IPS-20b (cell line): ENCODE data around the gene ABL1.

Source experiments
- H3K27ac ChIP-seq: one replicate; pipeline ENCODE4 v1.5.1; 2013; ENCODE audit warnings: low read length
- H3K27me3 ChIP-seq: 2 replicates; pipeline ENCODE4 v1.6.1; 2013; ENCODE audit warnings: mild to moderate bottlenecking, low read length, inconsistent platforms; ENCODE audit not compliant: insufficient read depth
- H3K36me3 ChIP-seq: 2 replicates; pipeline ENCODE4 v1.6.1; 2013; ENCODE audit warnings: low read depth, mild to moderate bottlenecking, inconsistent platforms, low read length, moderate library complexity; ENCODE audit not compliant: insufficient read depth
- H3K4me1 ChIP-seq: 2 replicates; pipeline ENCODE4 v1.6.1; 2013; ENCODE audit warnings: mild to moderate bottlenecking, control low read depth, inconsistent platforms, low read length, moderate library complexity; ENCODE audit not compliant: insufficient read depth
- H3K4me3 ChIP-seq: 2 replicates; pipeline ENCODE4 v1.5.1; 2013; ENCODE audit warnings: mild to moderate bottlenecking, low read length, inconsistent platforms
- H3K9ac ChIP-seq: 2 replicates; pipeline ENCODE4 v1.6.1; 2013; ENCODE audit warnings: low read depth, mild to moderate bottlenecking, inconsistent platforms, low read length, moderate library complexity
- H3K9me3 ChIP-seq: 2 replicates; pipeline ENCODE4 v1.6.1; 2013; ENCODE audit warnings: mild to moderate bottlenecking, low read depth, low read length, inconsistent platforms; ENCODE audit not compliant: insufficient read depth

ABL1 gene

DNA sequence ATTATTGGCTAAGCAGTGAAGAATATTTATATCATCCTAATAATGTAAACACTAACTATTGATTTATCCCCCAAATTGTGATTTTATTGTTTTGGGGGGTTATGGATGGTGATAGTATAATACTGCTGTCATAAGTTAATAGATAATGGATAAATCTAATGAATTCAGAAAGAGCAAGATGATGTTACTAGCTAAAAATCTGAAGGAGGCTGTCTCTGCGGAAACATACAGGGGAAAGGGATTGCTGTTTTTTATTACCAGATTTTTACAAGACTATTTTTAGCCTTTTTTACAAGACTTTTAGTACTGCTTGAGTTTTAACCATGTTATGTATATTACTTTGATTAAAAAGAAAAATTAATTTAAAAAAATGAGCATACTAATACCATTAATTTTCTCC, 5.3 kb upstream of the ABL1 start:
- no peak overlapping the region for H3K27ac ChIP-seq
- H3K36me3 ChIP-seq, result no peaks in the 10 kb centered on the region
- H3K4me1 ChIP-seq, result peaks cover 18% of the 10 kb centered on the region; the same call in 1 of the 2 replicates
- H3K9ac ChIP-seq, result no peak overlapping the region
- no peaks in the 10 kb centered on the region for H3K27me3 ChIP-seq
- H3K9me3 ChIP-seq, result no peaks in the 10 kb centered on the region; the same call in 1 of the 2 replicates
- H3K4me3 ChIP-seq, result no peak overlapping the region

GRCh38 chr9:130830231-130830760, 4.8 kb upstream of the ABL1 start:
- Histone ChIP-seq H3K4me1 (peaks cover 15% of the 10 kb centered on the region; the same call in 1 of the 2 replicates), H3K9ac (no peak overlapping the region), H3K9me3 (no peaks in the 10 kb centered on the region; the same call in 1 of the 2 replicates), H3K36me3 (no peaks in the 10 kb centered on the region), H3K27me3 (no peaks in the 10 kb centered on the region), H3K27ac (no peak overlapping the region), H3K4me3 (no peak overlapping the region)

DNA sequence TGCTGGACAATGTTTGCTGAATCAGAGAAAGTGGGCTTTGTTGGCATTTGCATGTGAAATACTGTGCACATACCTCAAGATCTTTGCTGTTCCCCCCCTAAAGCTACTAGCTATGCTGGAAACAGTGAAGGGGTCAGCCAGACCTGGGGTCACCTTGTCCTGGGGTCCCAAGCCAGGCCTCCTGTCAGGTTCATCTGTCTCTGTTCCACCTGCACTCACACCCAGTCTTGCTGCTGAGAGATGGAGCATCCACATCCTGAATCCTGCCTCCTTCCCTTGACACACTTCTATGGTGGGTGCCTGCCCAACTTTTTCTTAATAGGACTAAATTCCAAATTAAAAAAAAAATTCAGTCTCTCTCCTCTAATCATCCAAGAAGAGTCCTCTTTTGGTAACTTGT, 4.0 kb upstream of the ABL1 start:
- H3K4me3 ChIP-seq, result no peak overlapping the region
- no peaks in the 10 kb centered on the region for H3K36me3 ChIP-seq
- no peaks in the 10 kb centered on the region for H3K27me3 ChIP-seq
- H3K4me1 ChIP-seq, result peaks cover 7% of the 10 kb centered on the region; the same call in 1 of the 2 replicates
- H3K9ac ChIP-seq, result no peak overlapping the region
- H3K9me3 ChIP-seq, result no peaks in the 10 kb centered on the region; the same call in 1 of the 2 replicates
- no peak overlapping the region for H3K27ac ChIP-seq

GRCh38 chr9:130833031-130833990, 1.7 kb upstream of the ABL1 start:
- no peak overlapping the region for H3K27ac ChIP-seq
- H3K4me3 ChIP-seq, result no peak overlapping the region
- peaks cover 13% of the 10 kb centered on the region; the same call in 1 of the 2 replicates for H3K4me1 ChIP-seq
- H3K9me3 ChIP-seq, result no peaks in the 10 kb centered on the region; the same call in 1 of the 2 replicates
- H3K36me3 ChIP-seq, result no peaks in the 10 kb centered on the region
- no peak overlapping the region for H3K9ac ChIP-seq
- no peaks in the 10 kb centered on the region for H3K27me3 ChIP-seq

DNA sequence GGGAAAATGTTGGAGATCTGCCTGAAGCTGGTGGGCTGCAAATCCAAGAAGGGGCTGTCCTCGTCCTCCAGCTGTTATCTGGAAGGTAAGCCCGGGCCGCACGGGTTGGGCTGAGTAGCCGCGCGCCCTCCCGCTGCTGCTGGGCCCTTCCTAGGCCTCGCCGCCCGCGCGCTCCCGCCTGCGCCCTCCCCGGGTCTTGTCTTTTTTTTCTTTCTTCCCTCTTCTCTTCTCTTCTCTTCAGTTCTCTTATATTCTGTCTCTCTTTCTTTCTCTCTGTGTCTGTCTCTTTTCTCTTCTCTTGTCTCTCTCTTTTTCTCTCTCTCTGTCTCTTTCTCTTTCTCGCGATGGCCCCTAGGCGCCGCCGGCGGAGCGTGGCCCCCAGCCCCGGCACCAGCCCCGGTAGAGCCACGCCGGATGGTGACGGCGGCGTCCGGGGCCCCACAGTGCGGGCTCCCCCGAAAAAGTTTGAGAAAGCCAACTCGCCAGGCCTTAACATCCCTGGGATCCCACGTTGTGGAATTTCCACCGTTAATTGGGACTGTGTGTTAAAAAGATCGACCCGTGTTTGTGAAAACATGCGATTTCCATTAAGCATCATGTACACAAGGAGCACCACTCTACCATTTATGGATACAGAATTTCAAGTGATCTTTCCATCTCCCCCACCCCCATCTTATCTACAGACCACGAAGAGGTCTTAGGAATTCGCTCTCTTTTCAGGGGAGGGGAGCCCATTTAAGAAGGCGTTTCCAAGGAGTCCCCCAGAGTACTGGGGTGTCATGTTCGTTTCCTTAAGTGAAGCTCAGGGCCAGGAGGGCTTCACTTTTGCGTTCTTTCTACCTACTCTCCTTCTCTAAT, 616 bp downstream of the ABL1 start:
- H3K9ac ChIP-seq, result peak overlapping the region; percentile 89
- H3K4me1 ChIP-seq, result peaks cover 24% of the 10 kb centered on the region; the same call in 1 of the 2 replicates
- no peaks in the 10 kb centered on the region for H3K27me3 ChIP-seq
- H3K27ac ChIP-seq, result peak overlapping the region; percentile 72
- H3K36me3 ChIP-seq, result no peaks in the 10 kb centered on the region
- no peaks in the 10 kb centered on the region for H3K9me3 ChIP-seq
- peak overlapping the region; percentile 83 for H3K4me3 ChIP-seq

- H3K9ac ChIP-seq, result peak overlapping the region; percentile 12; the same call in 1 of the 2 replicates
- no peaks in the 10 kb centered on the region for H3K27me3 ChIP-seq
- peaks cover 23% of the 10 kb centered on the region; the same call in 1 of the 2 replicates for H3K4me1 ChIP-seq
- H3K4me3 ChIP-seq, result peak overlapping the region; percentile 83
- no peak overlapping the region for H3K27ac ChIP-seq
- H3K36me3 ChIP-seq, result no peaks in the 10 kb centered on the region
- no peaks in the 10 kb centered on the region for H3K9me3 ChIP-seq
Observed at GRCh38 chr9:130837002-130837511, 2.0 kb downstream of the ABL1 start.

GRCh38 chr9:130837643-130838042, 2.6 kb downstream of the ABL1 start:
- H3K27me3 ChIP-seq, result no peaks in the 10 kb centered on the region
- H3K9ac ChIP-seq, result no peak overlapping the region
- H3K4me3 ChIP-seq, result peak overlapping the region; percentile 83; the same call in 1 of the 2 replicates
- H3K27ac ChIP-seq, result no peak overlapping the region
- H3K9me3 ChIP-seq, result no peaks in the 10 kb centered on the region
- peaks cover 27% of the 10 kb centered on the region; the same call in 1 of the 2 replicates for H3K4me1 ChIP-seq
- H3K36me3 ChIP-seq, result no peaks in the 10 kb centered on the region

GRCh38 chr9:130839132-130840111, 4.4 kb downstream of the ABL1 start:
- Histone ChIP-seq H3K27ac (no peak overlapping the region), H3K4me1 (peaks cover 29% of the 10 kb centered on the region; the same call in 1 of the 2 replicates), H3K9me3 (no peaks in the 10 kb centered on the region), H3K36me3 (no peaks in the 10 kb centered on the region), H3K9ac (peak overlapping the region; percentile 27; the same call in 1 of the 2 replicates), H3K4me3 (no peak overlapping the region), H3K27me3 (no peaks in the 10 kb centered on the region)

DNA sequence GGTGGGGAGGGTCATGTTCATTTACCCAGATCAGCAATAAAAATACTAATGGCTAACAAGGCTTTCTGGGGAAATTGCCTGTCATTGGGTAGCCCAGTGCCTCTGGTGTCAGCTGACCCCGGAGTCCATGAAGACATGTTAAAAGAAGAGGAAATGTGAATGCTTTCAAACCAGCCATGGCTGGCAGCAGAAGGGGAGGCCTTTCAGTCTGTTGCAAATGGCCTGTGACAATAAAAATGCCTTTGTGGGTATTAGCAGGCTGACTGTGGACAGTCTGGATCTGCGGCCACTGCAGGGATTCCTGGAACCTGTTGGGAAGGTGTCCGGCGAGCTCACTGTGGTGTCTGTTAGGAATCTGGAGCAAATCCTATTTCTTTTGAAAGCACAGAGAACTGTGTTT, 7.5 kb downstream of the ABL1 start:
- no peak overlapping the region for H3K9ac ChIP-seq
- peaks cover 41% of the 10 kb centered on the region for H3K4me1 ChIP-seq
- H3K36me3 ChIP-seq, result no peaks in the 10 kb centered on the region
- no peaks in the 10 kb centered on the region for H3K27me3 ChIP-seq
- no peak overlapping the region for H3K4me3 ChIP-seq
- no peaks in the 10 kb centered on the region for H3K9me3 ChIP-seq
- no peak overlapping the region for H3K27ac ChIP-seq

- Histone ChIP-seq H3K4me3 (no peak overlapping the region), H3K36me3 (no peaks in the 10 kb centered on the region), H3K9ac (no peak overlapping the region), H3K27ac (no peak overlapping the region), H3K4me1 (peaks cover 47% of the 10 kb centered on the region), H3K9me3 (no peaks in the 10 kb centered on the region), H3K27me3 (no peaks in the 10 kb centered on the region)
Observed at GRCh38 chr9:130843049-130843908, 8.2 kb downstream of the ABL1 start.
